Panc1 (cell line): ENCODE measurements around the gene IGFL3. TPM values are rescaled to one million over a fixed set of nuclear protein-coding genes. Genes with fewer than 3 reads are reported as not detected.
A peak's percentile ranks its signal among the peaks of the same experiment; 100 is the strongest.

Experiments used
- ATAC-seq: fragments of 200-7000 bp; cut with Tn5 transposase; 2 replicates; pipeline ENCODE4 v1.9.1; 2020; ENCODE audit warnings: mild to moderate bottlenecking, moderate library complexity
- BruUV-seq: library from RNA; stranded (reverse); fragments of 400-500 nt; replicated peaks from 2 replicates; lab custom pipeline; 2021; lab: Mats Ljungman, UMichigan
- CTCF ChIA-PET: fragments of 300-600 bp; sonication (Branson Sonifier 250); formaldehyde crosslinking; loops from one replicate; lab custom pipeline; 2022; ENCODE audit warnings: antibody characterized with exemption; lab: Charles Lee
- POLR2A ChIA-PET: fragments of 300-600 bp; sonication (Branson Sonifier 250); formaldehyde crosslinking; loops from one replicate; lab custom pipeline; 2022; ENCODE audit warnings: antibody characterized with exemption; lab: Charles Lee
- DNase-seq: peaks from one replicate; pipeline ENCODE4 v3.0.0-alpha.2; 2010; ENCODE audit warnings: low read depth, low spot score
- H3K27ac ChIP-seq: 2 replicates; pipeline ENCODE4 v1.5.1; 2011; ENCODE audit warnings: mild to moderate bottlenecking, low read length, inconsistent platforms
- H3K27me3 ChIP-seq: fragments of 200-500 bp; sonication (Bioruptor generic); 2 replicates; pipeline ENCODE4 v1.6.0; 2014; ENCODE audit warnings: low read length, inconsistent platforms; ENCODE audit not compliant: control insufficient read depth, insufficient read depth
- H3K36me3 ChIP-seq: fragments of 200-500 bp; sonication (Bioruptor generic); 2 replicates; pipeline ENCODE4 v1.5.1; 2014; ENCODE audit warnings: inconsistent platforms, mild to moderate bottlenecking, low read length, moderate library complexity; ENCODE audit not compliant: control insufficient read depth, insufficient read depth
- H3K4me1 ChIP-seq: 2 replicates; pipeline ENCODE4 v1.5.1; 2011; ENCODE audit warnings: inconsistent platforms, mild to moderate bottlenecking, low read length, moderate library complexity; ENCODE audit not compliant: control insufficient read depth, insufficient read depth
- H3K4me3 ChIP-seq, 2 experiments: 2 replicates each; pipeline ENCODE4 v1.5.1; 2011 to 2012; ENCODE audit warnings: low read depth in 2 of 2, low read length in 2 of 2, mild to moderate bottlenecking in 2 of 2, inconsistent platforms in 1 of 2, moderate library complexity in 1 of 2
- H3K9me3 ChIP-seq: fragments of 200-500 bp; sonication (Bioruptor generic); 2 replicates; pipeline ENCODE4 v1.5.1; 2014; ENCODE audit warnings: low read depth, mild to moderate bottlenecking, inconsistent platforms, low read length, moderate library complexity; ENCODE audit not compliant: control insufficient read depth, insufficient read depth
- CTCF ChIP-seq: fragments of 450-650 bp; IDR thresholded peaks from 2 replicates; pipeline ENCODE4 v1.5.1; 2017; ENCODE audit warnings: mild to moderate bottlenecking
- POLR2AphosphoS5 ChIP-seq: IDR thresholded peaks from 2 replicates; pipeline ENCODE4 v1.6.1; 2012; ENCODE audit warnings: mild to moderate bottlenecking, low read depth, low read length, moderate library complexity
- REST ChIP-seq, 2 experiments: IDR thresholded peaks; 2 replicates each; pipeline ENCODE4 v1.6.1; 2011 to 2012; ENCODE audit warnings: low read depth in 2 of 2, control low read depth in 1 of 2, low read length in 1 of 2, mild to moderate bottlenecking in 1 of 2, moderate library complexity in 1 of 2; ENCODE audit not compliant: insufficient read depth in 1 of 2
- SIN3A ChIP-seq: IDR thresholded peaks from 2 replicates; pipeline ENCODE4 v1.6.1; 2012; ENCODE audit warnings: low read depth, mild to moderate bottlenecking, low read length, moderate library complexity, borderline replicate concordance; ENCODE audit not compliant: insufficient read depth
- TCF7L2 ChIP-seq: IDR thresholded peaks from 2 replicates; pipeline ENCODE4 v1.6.1; 2011; ENCODE audit warnings: mild to moderate bottlenecking, low read depth, low read length, inconsistent platforms
- in situ Hi-C: cut with HindIII; loops from 2 replicates; pipeline ENCODE4 v1.10.0; 2016; ENCODE audit warnings: low sequenced_read_pairs, low pct_unique_long_range_greater_than_20kb
- intact Hi-C: fragments of 100-400 bp; cut with micrococcal nuclease; formaldehyde crosslinking; loops from one replicate; pipeline ENCODE4 v1.10.0; 2022; ENCODE audit not compliant: unreplicated experiment
- total RNA-seq: library from RNA; stranded (reverse); gene quantifications from one replicate; pipeline ENCODE4 v1.2.1, GENCODE V29; 2021; ENCODE audit not compliant: unreplicated experiment

The IGFL3 gene
- total RNA-seq, 1 experiment from 2014 or later, result not detected

GRCh38 chr19:46076031-46076880, 48.2 kb downstream of the IGFL3 start:
- in situ Hi-C loops, result no loop called here
- ChIA-PET POLR2A (no interaction called here), CTCF (interaction anchor here (0.6 to 1.4 kb wide), 3 partner anchors 44 to 203 kb away, joined by 3 to 6 read pairs (median 5); no protein-coding TSS in a partner anchor)
- Histone ChIP-seq H3K9me3 (no peaks in the 10 kb centered on the region), H3K4me1 (no peaks in the 10 kb centered on the region; the same call in 1 of the 2 replicates), H3K27me3 (peaks cover 13% of the 10 kb centered on the region), H3K36me3 (no peaks in the 10 kb centered on the region), H3K4me3 (peak overlapping the region in 1 of 2 experiments; percentile 67; a peak in 2 of 4 replicates), H3K27ac (no peak overlapping the region)
- no peak for ATAC-seq
- intact Hi-C loops, result no loop called here
- TF ChIP-seq REST (IDR thresholded peaks at IDR 0.05; ENCODE audit: insufficient read depth in 1 of 2, low read depth in 2 of 2, low read length in 1 of 2), result no peak
- TF ChIP-seq CTCF, result no peak
- no peak for TF ChIP-seq TCF7L2
- TF ChIP-seq SIN3A, result no peak
- TF ChIP-seq POLR2AphosphoS5, result no peak
- DNase-seq, result no peak
- no TSS peak for BruUV-seq

GRCh38 chr19:46073268-46073922, 51.1 kb downstream of the IGFL3 start:
- DNase-seq, result no peak
- ChIA-PET CTCF (no interaction called here), POLR2A (interaction anchor here (0.8 kb wide), 1 partner anchor 13 kb away, joined by 4 read pairs; no protein-coding TSS in a partner anchor)
- TF ChIP-seq TCF7L2 (no peak), POLR2AphosphoS5 (no peak), SIN3A (no peak), CTCF (no peak), REST (IDR thresholded peaks at IDR 0.05; ENCODE audit: insufficient read depth in 1 of 2, low read depth in 2 of 2, low read length in 1 of 2) (no peak)
- Histone ChIP-seq H3K4me3 (no peak overlapping the region), H3K27ac (no peak overlapping the region), H3K4me1 (peaks cover 4% of the 10 kb centered on the region), H3K27me3 (peaks cover 13% of the 10 kb centered on the region), H3K36me3 (no peaks in the 10 kb centered on the region), H3K9me3 (no peaks in the 10 kb centered on the region)
- BruUV-seq, result no TSS peak
- ATAC-seq, result no peak
- intact Hi-C loops, result no loop called here
- in situ Hi-C loops, result no loop called here
